ENCODE measurements around the gene TMEM42.

Gene TMEM42

DNA sequence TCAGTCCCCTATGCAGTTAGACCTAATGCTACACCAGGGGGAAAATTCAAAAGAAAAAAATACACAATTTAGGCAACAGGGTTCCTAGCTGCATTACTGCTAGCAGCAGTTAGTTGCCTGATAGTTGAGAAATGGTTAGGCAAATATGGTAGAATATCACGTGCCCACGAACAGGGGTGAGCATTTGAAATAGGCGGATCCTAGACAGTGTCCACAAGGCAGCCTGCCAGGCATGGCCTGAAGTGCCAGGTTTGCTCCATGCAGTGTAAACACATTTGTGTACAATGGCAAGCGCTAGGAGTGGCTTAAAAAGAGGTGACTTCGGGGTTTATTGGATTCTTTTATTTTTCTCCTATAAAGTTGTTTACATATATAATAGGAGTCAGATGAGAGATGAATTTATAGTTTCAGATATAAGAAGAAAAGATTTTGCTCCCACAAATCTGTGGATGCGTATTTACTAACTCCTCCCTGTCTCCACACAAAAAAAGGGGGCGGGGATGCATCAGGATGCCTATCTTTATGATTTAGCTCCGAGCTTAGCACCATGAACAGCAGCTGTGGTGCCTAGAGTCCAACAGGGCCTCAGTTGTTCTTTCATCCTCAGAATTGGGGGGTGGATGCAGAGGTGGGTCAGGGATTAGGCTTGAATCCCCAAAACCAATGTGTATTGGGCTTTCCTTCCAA lies 8.8 kb downstream of the TMEM42 start:
- TF ChIP-seq POLR2A (IDR thresholded peaks at IDR 0.05; ENCODE audit: low read depth, low read length), result no peak
- TF ChIP-seq PAX5 (IDR thresholded peaks at IDR 0.05; ENCODE audit: insufficient read depth, low read length, severe bottlenecking), result no peak
- no peak for TF ChIP-seq SPI1 (IDR thresholded peaks at IDR 0.05; ENCODE audit: low read depth, low read length)
- no peak for TF ChIP-seq POLR2AphosphoS5 (IDR thresholded peaks at IDR 0.05; ENCODE audit: low read depth, low read length)
- no peak for TF ChIP-seq POU2F2 (IDR thresholded peaks at IDR 0.05; ENCODE audit: low read depth, low read length)
- TF ChIP-seq TAF1 (IDR thresholded peaks at IDR 0.05; ENCODE audit: low read depth, low read length), result no peak
- FAIRE-seq (no peak), DNase-seq (ENCODE audit: insufficient read length, low spot score) (no peak)

DNA sequence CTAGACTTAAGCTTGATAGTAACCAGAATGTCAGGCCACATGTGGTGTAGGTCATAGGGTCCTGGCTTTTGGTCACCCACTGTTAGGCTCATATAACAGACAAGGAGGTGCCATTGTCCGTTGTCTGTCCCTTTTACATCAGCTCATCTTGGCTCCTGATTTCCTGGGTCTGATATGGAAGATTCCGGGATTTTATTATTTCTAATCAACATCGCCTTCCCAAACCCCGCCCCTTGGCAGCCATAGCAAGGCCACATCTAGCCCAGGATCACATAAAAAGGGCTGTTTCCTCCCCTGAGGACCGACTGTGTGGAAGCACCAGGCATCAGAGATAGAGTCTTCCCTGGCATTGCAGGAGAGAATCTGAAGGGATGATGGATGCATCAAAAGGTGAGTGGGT lies 12.6 kb downstream of the TMEM42 start, which contains the start of gene TGM4:
Gene TGM4, plus strand, starts transcription at position 301 of the 400 bp plus-strand sequence. Its CDS starts 71 bp downstream, at position 372.
- TF ChIP-seq PAX5 (IDR thresholded peaks at IDR 0.05; ENCODE audit: insufficient read depth, low read length, severe bottlenecking) (no peak), SPI1 (IDR thresholded peaks at IDR 0.05; ENCODE audit: low read depth, low read length) (no peak), POU2F2 (IDR thresholded peaks at IDR 0.05; ENCODE audit: low read depth, low read length) (no peak), POLR2A (IDR thresholded peaks at IDR 0.05; ENCODE audit: low read depth, low read length) (no peak), TAF1 (IDR thresholded peaks at IDR 0.05; ENCODE audit: low read depth, low read length) (no peak), POLR2AphosphoS5 (IDR thresholded peaks at IDR 0.05; ENCODE audit: low read depth, low read length) (no peak)
- FAIRE-seq (no peak), DNase-seq (ENCODE audit: insufficient read length, low spot score) (no peak)

DNA sequence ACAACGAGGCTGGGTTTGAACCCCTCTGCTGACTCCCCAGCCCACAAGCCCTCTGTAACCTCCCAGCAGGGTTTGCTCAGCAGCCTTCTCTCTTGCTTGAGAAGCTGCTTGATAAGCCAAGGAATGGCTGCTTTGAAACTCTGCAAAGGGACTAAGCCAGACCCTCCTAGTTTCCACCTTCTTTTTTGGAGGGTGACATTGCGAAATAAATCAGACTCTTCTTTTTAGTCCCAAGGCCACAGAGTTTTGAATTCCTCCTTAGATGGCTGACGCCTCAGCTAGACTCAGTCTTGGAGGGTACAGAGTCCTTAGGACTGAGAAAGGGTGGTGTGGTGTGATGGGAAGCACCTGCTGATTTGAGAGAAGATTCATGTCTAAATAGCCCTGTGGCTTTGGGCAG lies 13.9 kb downstream of the TMEM42 start:
- TF ChIP-seq POU2F2 (IDR thresholded peaks at IDR 0.05; ENCODE audit: low read depth, low read length) (no peak), TAF1 (IDR thresholded peaks at IDR 0.05; ENCODE audit: low read depth, low read length) (no peak), POLR2A (IDR thresholded peaks at IDR 0.05; ENCODE audit: low read depth, low read length) (no peak), PAX5 (IDR thresholded peaks at IDR 0.05; ENCODE audit: insufficient read depth, low read length, severe bottlenecking) (no peak), POLR2AphosphoS5 (IDR thresholded peaks at IDR 0.05; ENCODE audit: low read depth, low read length) (no peak), SPI1 (IDR thresholded peaks at IDR 0.05; ENCODE audit: low read depth, low read length) (no peak)
- FAIRE-seq (no peak), DNase-seq (ENCODE audit: insufficient read length, low spot score) (no peak)

DNA sequence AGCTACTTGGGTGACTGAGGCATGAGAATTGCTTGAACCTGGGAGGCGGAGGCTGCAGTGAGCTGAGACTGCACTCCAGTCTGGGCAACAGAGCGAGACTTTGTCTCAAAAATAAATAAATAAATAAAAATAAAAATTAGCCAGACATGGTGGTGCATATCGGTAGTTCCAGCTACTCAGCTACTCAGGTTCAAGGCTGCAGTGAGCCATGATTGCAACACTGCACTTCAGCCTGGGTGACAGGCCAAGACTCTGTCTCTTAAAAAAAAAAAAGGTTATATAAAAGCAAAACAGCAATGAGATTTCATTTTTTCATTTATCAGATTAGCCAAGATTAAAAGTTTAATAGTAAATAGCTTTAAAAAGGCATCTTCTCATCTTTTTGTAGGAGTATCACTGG lies 15.6 kb downstream of the TMEM42 start:
- TF ChIP-seq POLR2A (IDR thresholded peaks at IDR 0.05; ENCODE audit: low read depth, low read length), result no peak
- TF ChIP-seq SPI1 (IDR thresholded peaks at IDR 0.05; ENCODE audit: low read depth, low read length), result no peak
- no peak for TF ChIP-seq POU2F2 (IDR thresholded peaks at IDR 0.05; ENCODE audit: low read depth, low read length)
- no peak for TF ChIP-seq TAF1 (IDR thresholded peaks at IDR 0.05; ENCODE audit: low read depth, low read length)
- TF ChIP-seq POLR2AphosphoS5 (IDR thresholded peaks at IDR 0.05; ENCODE audit: low read depth, low read length), result no peak
- no peak for TF ChIP-seq PAX5 (IDR thresholded peaks at IDR 0.05; ENCODE audit: insufficient read depth, low read length, severe bottlenecking)
- FAIRE-seq (no peak), DNase-seq (ENCODE audit: insufficient read length, low spot score) (no peak)

DNA sequence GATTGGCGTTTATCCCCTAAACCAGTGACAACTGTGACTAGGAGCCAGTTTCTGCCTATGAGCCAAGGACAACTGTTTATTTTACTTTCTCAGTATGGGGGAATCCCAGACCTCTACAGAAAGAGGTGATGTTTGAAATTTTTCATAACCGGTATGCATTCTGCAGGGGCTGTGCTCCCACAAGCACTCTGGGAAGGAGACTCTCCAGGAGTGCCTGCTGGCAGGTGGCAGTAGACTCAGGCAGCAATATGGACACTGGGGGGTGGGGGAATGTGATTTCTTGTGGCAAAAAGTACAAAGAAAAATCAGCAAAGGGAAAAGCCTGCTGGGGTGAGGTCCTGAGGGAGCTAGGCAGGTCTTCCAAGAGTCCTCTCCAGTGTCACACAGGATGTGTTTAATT lies 18.6 kb downstream of the TMEM42 start:
- TF ChIP-seq POLR2AphosphoS5 (IDR thresholded peaks at IDR 0.05; ENCODE audit: low read depth, low read length) (no peak), SPI1 (IDR thresholded peaks at IDR 0.05; ENCODE audit: low read depth, low read length) (no peak), POU2F2 (IDR thresholded peaks at IDR 0.05; ENCODE audit: low read depth, low read length) (no peak), TAF1 (IDR thresholded peaks at IDR 0.05; ENCODE audit: low read depth, low read length) (no peak), POLR2A (IDR thresholded peaks at IDR 0.05; ENCODE audit: low read depth, low read length) (no peak), PAX5 (IDR thresholded peaks at IDR 0.05; ENCODE audit: insufficient read depth, low read length, severe bottlenecking) (no peak)
- FAIRE-seq (no peak), DNase-seq (ENCODE audit: insufficient read length, low spot score) (no peak)

DNA sequence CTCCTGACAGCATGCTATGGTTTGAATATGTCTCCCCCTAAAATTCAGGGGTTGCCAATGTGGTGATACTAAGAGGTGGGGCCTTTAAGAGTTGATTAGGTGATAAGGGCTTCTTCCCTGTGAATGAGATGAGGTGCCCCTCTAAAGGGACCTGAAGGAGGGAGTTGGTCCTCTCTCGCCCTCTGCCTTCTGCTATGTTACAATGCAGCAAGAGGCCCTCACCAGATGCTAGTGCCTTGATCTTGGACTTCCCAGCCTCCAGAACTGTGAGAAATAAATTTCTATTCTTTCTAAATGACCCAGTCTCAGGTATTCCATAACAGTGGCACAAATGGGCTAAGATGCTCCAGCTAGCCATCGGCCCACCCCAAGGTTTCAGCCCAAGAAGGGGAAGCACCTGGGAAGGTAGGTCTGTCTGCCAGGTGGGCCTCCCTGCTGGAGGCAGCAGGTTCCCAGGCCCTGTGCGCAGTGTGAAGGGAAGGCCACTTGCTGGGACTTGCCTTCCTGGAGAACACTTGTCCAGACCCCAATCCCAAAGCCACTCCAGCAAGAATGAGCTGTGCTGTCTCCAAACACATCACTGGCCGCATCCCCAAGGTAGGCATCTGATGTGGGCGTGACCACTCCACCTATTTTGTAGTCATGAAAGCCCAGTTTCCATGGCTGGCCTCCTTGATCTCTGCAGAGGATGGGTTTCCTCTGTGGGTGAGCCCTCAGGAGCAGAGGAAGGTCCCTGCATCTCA lies 21.7 kb downstream of the TMEM42 start:
- no peak for TF ChIP-seq TAF1 (IDR thresholded peaks at IDR 0.05; ENCODE audit: low read depth, low read length)
- TF ChIP-seq PAX5 (IDR thresholded peaks at IDR 0.05; ENCODE audit: insufficient read depth, low read length, severe bottlenecking), result no peak
- TF ChIP-seq POLR2AphosphoS5 (IDR thresholded peaks at IDR 0.05; ENCODE audit: low read depth, low read length), result no peak
- TF ChIP-seq SPI1 (IDR thresholded peaks at IDR 0.05; ENCODE audit: low read depth, low read length), result no peak
- no peak for TF ChIP-seq POLR2A (IDR thresholded peaks at IDR 0.05; ENCODE audit: low read depth, low read length)
- TF ChIP-seq POU2F2 (IDR thresholded peaks at IDR 0.05; ENCODE audit: low read depth, low read length), result no peak
- no peak for FAIRE-seq

DNA sequence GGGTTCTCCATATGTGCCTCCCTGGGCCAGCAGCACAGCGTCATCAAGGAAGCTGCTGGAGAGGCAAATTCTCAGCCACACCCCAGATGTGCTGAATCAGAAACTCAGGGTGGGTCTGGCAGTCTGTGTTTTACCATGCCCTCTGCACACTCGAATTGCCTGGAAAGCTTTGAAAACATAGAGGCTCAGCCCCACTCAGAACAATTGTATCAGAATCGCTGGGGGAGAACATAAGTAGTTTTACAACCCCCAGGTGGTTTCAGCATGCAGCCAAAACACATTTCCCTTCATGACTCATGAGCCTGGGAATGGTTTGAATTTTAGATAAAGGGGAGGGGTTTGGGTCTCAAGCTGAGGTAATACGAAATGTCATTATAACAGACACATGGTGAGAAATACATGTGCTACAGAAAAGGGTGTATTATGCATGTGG lies 22.3 kb downstream of the TMEM42 start:
- FAIRE-seq, result no peak
- no peak for DNase-seq (ENCODE audit: insufficient read length, low spot score)
- TF ChIP-seq POLR2A (IDR thresholded peaks at IDR 0.05; ENCODE audit: low read depth, low read length) (no peak), POLR2AphosphoS5 (IDR thresholded peaks at IDR 0.05; ENCODE audit: low read depth, low read length) (no peak), SPI1 (IDR thresholded peaks at IDR 0.05; ENCODE audit: low read depth, low read length) (no peak), POU2F2 (IDR thresholded peaks at IDR 0.05; ENCODE audit: low read depth, low read length) (no peak), PAX5 (IDR thresholded peaks at IDR 0.05; ENCODE audit: insufficient read depth, low read length, severe bottlenecking) (no peak), TAF1 (IDR thresholded peaks at IDR 0.05; ENCODE audit: low read depth, low read length) (no peak)

More for the DNA sequence above, 21.7 kb downstream of the TMEM42 start:
- no peak for DNase-seq (ENCODE audit: insufficient read length, low spot score)

DNA sequence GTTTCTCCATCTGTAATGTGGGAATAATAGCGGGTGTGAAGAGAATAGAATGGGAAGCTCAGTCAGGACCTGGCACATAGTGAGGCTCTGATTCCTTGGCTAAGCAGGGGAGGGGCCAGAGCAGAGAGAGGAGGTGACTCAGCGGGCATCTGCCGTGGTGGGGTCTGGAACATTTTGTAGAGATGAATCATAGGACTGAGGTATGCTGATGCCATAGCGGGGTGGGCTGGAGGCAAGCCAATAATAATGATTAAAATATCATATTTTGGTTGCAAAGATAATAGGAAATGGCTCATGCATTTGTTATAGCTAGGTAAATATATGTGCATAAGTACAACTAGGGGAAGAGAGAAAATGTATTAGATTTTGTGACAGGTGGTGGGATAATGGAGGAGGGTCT lies 23.9 kb downstream of the TMEM42 start:
- DNase-seq (ENCODE audit: insufficient read length, low spot score), result no peak
- no peak for TF ChIP-seq POU2F2 (IDR thresholded peaks at IDR 0.05; ENCODE audit: low read depth, low read length)
- TF ChIP-seq POLR2A (IDR thresholded peaks at IDR 0.05; ENCODE audit: low read depth, low read length), result no peak
- TF ChIP-seq TAF1 (IDR thresholded peaks at IDR 0.05; ENCODE audit: low read depth, low read length), result no peak
- TF ChIP-seq PAX5 (IDR thresholded peaks at IDR 0.05; ENCODE audit: insufficient read depth, low read length, severe bottlenecking), result no peak
- TF ChIP-seq SPI1 (IDR thresholded peaks at IDR 0.05; ENCODE audit: low read depth, low read length), result no peak
- no peak for TF ChIP-seq POLR2AphosphoS5 (IDR thresholded peaks at IDR 0.05; ENCODE audit: low read depth, low read length)
- no peak for FAIRE-seq

DNA sequence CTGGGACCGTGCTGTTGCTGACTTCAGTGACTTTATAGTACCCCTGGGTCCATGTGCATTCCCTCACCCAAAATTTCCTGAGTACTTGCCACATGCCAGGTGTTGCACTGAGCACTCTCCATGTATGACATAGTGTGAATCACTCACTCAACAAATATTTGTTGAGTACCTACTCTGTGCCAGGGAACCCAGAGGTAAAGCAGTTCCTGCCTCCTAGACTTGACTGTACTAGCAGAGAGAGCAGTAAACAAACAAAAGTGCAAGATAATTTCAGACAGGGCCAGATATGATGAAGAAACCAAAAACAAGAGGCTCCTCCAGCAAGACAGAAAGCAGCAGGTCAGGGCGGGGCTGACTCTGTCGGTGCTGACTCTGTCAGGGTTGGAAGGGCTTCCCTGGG lies 24.8 kb downstream of the TMEM42 start:
- TF ChIP-seq POLR2AphosphoS5 (IDR thresholded peaks at IDR 0.05; ENCODE audit: low read depth, low read length) (no peak), TAF1 (IDR thresholded peaks at IDR 0.05; ENCODE audit: low read depth, low read length) (no peak), POU2F2 (IDR thresholded peaks at IDR 0.05; ENCODE audit: low read depth, low read length) (no peak), POLR2A (IDR thresholded peaks at IDR 0.05; ENCODE audit: low read depth, low read length) (no peak), SPI1 (IDR thresholded peaks at IDR 0.05; ENCODE audit: low read depth, low read length) (no peak), PAX5 (IDR thresholded peaks at IDR 0.05; ENCODE audit: insufficient read depth, low read length, severe bottlenecking) (no peak)
- FAIRE-seq (no peak), DNase-seq (ENCODE audit: insufficient read length, low spot score) (no peak)
